ENCODE results near the gene AMPD3. TPM values are rescaled to one million over a fixed set of nuclear protein-coding genes. Genes with fewer than 3 reads are reported as not detected.
"Not testable (repeated sequence)": the region's sequence is repeated elsewhere in the genome, so short reads cannot be mapped to it uniquely, and the experiment has no call there.

AMPD3 gene
- polyA plus RNA-seq, 1 experiment, result 19.6 TPM

GRCh38 chr11:10436224-10436623 is 18.8 kb upstream of the AMPD3 start:
- ChIA-PET POLR2A (no interaction called here), CTCF (no interaction called here)
- no peaks in the 10 kb centered on the region for H3K27me3 ChIP-seq (ENCODE audit: control insufficient read depth, insufficient read depth, low read length)
- no peak overlapping the region for H3K27ac ChIP-seq (ENCODE audit: low read depth, low read length)
- no peak overlapping the region for H3K4me3 ChIP-seq (ENCODE audit: low read depth, low read length)
- DNase-seq (ENCODE audit: low read depth, low spot score), result no peak
- TF ChIP-seq, protein P1, sequence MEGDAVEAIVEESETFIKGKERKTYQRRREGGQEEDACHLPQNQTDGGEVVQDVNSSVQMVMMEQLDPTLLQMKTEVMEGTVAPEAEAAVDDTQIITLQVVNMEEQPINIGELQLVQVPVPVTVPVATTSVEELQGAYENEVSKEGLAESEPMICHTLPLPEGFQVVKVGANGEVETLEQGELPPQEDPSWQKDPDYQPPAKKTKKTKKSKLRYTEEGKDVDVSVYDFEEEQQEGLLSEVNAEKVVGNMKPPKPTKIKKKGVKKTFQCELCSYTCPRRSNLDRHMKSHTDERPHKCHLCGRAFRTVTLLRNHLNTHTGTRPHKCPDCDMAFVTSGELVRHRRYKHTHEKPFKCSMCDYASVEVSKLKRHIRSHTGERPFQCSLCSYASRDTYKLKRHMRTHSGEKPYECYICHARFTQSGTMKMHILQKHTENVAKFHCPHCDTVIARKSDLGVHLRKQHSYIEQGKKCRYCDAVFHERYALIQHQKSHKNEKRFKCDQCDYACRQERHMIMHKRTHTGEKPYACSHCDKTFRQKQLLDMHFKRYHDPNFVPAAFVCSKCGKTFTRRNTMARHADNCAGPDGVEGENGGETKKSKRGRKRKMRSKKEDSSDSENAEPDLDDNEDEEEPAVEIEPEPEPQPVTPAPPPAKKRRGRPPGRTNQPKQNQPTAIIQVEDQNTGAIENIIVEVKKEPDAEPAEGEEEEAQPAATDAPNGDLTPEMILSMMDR (IDR thresholded peaks at IDR 0.05; ENCODE audit: low read depth, low read length), result no peak
- no peaks in the 10 kb centered on the region for H3K9me3 ChIP-seq (ENCODE audit: control insufficient read depth, insufficient read depth, low read length)

- CTCF ChIA-PET; H3K9me3 ChIP-seq (ENCODE audit: control insufficient read depth, insufficient read depth, low read length); DNase-seq (ENCODE audit: low read depth, low spot score); H3K27me3 ChIP-seq (ENCODE audit: control insufficient read depth, insufficient read depth, low read length); H3K27ac ChIP-seq (ENCODE audit: low read depth, low read length); POLR2A ChIA-PET; H3K4me3 ChIP-seq (ENCODE audit: low read depth, low read length): not testable (repeated sequence)
These were observed 18.4 kb upstream of the AMPD3 start for GRCh38 chr11:10436683-10437082.

- TF ChIP-seq, protein P1 (IDR thresholded peaks at IDR 0.05; ENCODE audit: low read depth, low read length), result no peak
- Histone ChIP-seq H3K27ac (ENCODE audit: low read depth, low read length) (no peak overlapping the region), H3K4me3 (ENCODE audit: low read depth, low read length) (no peak overlapping the region), H3K27me3 (ENCODE audit: control insufficient read depth, insufficient read depth, low read length) (no peaks in the 10 kb centered on the region), H3K9me3 (ENCODE audit: control insufficient read depth, insufficient read depth, low read length) (no peaks in the 10 kb centered on the region)
- POLR2A ChIA-PET, result interaction anchor here (0.6 kb wide), 1 partner anchor 92 kb away, joined by 3 read pairs; no protein-coding TSS in a partner anchor
- no peak for DNase-seq (ENCODE audit: low read depth, low spot score)
- CTCF ChIA-PET, result no interaction called here
These were observed 16.6 kb upstream of the AMPD3 start for GRCh38 chr11:10438458-10438857.

DNA sequence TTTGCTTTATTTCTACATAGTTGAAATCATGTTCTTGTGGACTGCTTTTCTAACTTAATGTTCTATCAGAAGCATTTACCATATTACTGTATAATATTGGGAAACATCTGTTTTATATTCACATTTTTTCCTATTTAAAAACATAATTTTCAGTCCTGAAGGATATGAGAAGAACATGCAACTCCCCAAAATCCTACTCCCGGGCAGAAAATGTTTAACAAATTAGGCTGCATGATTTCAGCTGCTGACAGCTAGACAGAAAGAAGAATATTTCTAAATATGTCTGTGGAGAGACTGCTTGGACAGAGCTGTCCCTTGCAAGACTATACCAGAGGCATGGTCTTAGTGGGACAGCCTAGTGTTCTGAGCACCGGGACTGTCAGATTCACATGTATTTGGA is 15.7 kb upstream of the AMPD3 start:
- Histone ChIP-seq H3K4me3 (ENCODE audit: low read depth, low read length) (no peak overlapping the region), H3K27ac (ENCODE audit: low read depth, low read length) (no peak overlapping the region), H3K27me3 (ENCODE audit: control insufficient read depth, insufficient read depth, low read length) (no peaks in the 10 kb centered on the region), H3K9me3 (ENCODE audit: control insufficient read depth, insufficient read depth, low read length) (no peaks in the 10 kb centered on the region)
- TF ChIP-seq, protein P1 (IDR thresholded peaks at IDR 0.05; ENCODE audit: low read depth, low read length), result no peak
- CTCF ChIA-PET, result no interaction called here
- no peak for DNase-seq (ENCODE audit: low read depth, low spot score)
- POLR2A ChIA-PET, result no interaction called here

DNA sequence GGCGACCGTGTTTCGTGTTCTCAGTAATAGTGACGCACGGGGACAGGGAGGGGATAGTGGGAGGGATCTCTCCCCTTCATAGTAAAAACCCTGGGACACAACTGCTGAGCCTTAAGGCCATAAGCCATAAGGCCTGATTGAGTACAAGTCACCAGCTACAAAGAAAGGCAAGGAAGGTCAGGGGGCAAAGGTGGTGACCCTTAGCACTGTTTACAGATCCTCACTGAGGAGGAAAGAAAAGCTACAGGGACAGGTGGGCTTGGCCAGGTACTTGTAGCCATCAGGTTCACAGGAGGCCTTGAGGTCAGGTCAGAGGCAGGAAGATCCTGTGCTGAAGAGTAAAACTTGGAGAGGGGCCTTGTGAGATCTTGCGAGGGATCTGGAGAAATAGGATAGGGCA is 15.1 kb upstream of the AMPD3 start:
- Histone ChIP-seq H3K4me3 (ENCODE audit: low read depth, low read length) (no peak overlapping the region), H3K9me3 (ENCODE audit: control insufficient read depth, insufficient read depth, low read length) (no peaks in the 10 kb centered on the region), H3K27ac (ENCODE audit: low read depth, low read length) (no peak overlapping the region), H3K27me3 (ENCODE audit: control insufficient read depth, insufficient read depth, low read length) (no peaks in the 10 kb centered on the region)
- DNase-seq (ENCODE audit: low read depth, low spot score), result no peak
- POLR2A ChIA-PET, result no interaction called here
- TF ChIP-seq, protein P1 (IDR thresholded peaks at IDR 0.05; ENCODE audit: low read depth, low read length), result no peak
- CTCF ChIA-PET, result no interaction called here

DNA sequence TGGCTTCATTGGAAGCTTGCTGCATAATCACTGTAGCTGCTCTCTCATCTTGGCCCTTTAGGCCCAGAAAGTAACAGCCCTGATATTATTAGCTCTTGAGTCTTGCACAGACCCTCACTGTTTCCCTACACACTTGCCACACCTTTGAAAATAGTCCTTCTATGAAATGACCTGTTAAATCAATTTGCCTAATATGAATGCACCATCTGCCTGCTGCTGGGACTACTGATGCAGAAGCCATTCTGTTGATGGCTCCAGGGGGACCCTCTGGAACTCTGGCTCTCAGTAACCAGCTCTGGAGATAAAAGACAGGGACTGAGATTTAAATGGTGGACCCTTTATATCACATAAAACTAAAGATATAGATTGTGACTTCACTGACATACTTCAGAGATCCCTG is 14.7 kb upstream of the AMPD3 start:
- no peak overlapping the region for H3K27ac ChIP-seq (ENCODE audit: low read depth, low read length)
- DNase-seq (ENCODE audit: low read depth, low spot score), result no peak
- ChIA-PET POLR2A (interaction anchor here (2.5 kb wide), 1 partner anchor 15 kb away, joined by 11 read pairs; the partner anchor contains the start of gene AMPD3), CTCF (no interaction called here)
- no peaks in the 10 kb centered on the region for H3K9me3 ChIP-seq (ENCODE audit: control insufficient read depth, insufficient read depth, low read length)
- H3K4me3 ChIP-seq (ENCODE audit: low read depth, low read length), result no peak overlapping the region
- H3K27me3 ChIP-seq (ENCODE audit: control insufficient read depth, insufficient read depth, low read length), result no peaks in the 10 kb centered on the region
- TF ChIP-seq, protein P1 (IDR thresholded peaks at IDR 0.05; ENCODE audit: low read depth, low read length), result no peak

Measured in AG04450 (cell line).